ENCODE measurements around the gene PINLYP. TPM values are rescaled to one million over a fixed set of nuclear protein-coding genes. Genes with fewer than 3 reads are reported as not detected.
A peak's percentile ranks its signal among the peaks of the same experiment; 100 is the strongest.

PINLYP gene
- total RNA-seq, 1 donor, result 0.72 TPM

DNA sequence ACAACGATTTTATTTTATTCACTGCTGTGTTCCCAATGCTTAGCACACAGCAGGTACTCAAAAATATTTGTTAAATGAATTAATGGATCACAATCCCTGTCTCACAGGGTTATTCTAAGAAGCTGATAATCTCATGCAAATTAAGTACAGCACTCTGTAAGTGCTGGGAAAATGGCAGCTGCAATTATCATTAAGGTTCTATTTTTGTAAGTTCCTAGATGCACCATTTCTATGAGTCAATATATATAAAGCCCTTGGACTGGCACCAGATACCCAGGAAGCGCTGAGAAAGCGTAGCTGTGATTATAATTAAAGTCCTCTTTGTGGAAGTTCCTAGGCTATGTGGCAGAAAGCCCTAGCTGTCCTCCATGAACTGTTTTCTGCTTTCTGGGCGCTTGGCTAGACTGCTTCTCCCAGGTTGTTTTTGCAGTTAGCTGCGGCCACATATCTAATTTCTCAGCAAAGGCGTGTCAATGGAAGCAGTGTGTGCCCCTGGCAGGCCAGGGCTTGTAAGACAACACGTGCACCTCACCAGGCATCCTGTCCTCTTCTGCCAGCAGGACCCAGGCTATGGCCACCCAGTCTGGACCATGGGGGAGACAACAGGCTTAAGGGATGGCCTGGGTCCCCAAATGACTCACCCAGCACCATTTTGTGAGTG, 31.1 kb downstream of the PINLYP start:
- Histone ChIP-seq H3K9me3 (ENCODE audit: low read depth, low read length) (no peaks in the 10 kb centered on the region), H3K36me3 (ENCODE audit: insufficient read depth, low read length) (peaks cover 10% of the 10 kb centered on the region), H2AFZ (ENCODE audit: low read length) (no peak overlapping the region), H3K4me3 (ENCODE audit: insufficient read depth, low read length) (no peak overlapping the region), H3K27ac (ENCODE audit: low read depth, low read length) (no peak overlapping the region), H3K27me3 (ENCODE audit: insufficient read depth, low read length) (no peaks in the 10 kb centered on the region), H4K20me1 (ENCODE audit: insufficient read depth, low read length) (peaks cover 14% of the 10 kb centered on the region), H3K79me2 (ENCODE audit: insufficient read depth, low read length) (peaks cover 16% of the 10 kb centered on the region), H3K4me1 (ENCODE audit: insufficient read depth, low read length) (no peaks in the 10 kb centered on the region), H3K4me2 (ENCODE audit: insufficient read depth, low read length) (no peak overlapping the region)
- DNase-seq (ENCODE audit: insufficient read length, low spot score, missing footprints), result peak; percentile 34
- TF ChIP-seq CTCF (IDR thresholded peaks at IDR 0.05; ENCODE audit: extremely low read depth, low read depth, low read length), result no peak

DNA sequence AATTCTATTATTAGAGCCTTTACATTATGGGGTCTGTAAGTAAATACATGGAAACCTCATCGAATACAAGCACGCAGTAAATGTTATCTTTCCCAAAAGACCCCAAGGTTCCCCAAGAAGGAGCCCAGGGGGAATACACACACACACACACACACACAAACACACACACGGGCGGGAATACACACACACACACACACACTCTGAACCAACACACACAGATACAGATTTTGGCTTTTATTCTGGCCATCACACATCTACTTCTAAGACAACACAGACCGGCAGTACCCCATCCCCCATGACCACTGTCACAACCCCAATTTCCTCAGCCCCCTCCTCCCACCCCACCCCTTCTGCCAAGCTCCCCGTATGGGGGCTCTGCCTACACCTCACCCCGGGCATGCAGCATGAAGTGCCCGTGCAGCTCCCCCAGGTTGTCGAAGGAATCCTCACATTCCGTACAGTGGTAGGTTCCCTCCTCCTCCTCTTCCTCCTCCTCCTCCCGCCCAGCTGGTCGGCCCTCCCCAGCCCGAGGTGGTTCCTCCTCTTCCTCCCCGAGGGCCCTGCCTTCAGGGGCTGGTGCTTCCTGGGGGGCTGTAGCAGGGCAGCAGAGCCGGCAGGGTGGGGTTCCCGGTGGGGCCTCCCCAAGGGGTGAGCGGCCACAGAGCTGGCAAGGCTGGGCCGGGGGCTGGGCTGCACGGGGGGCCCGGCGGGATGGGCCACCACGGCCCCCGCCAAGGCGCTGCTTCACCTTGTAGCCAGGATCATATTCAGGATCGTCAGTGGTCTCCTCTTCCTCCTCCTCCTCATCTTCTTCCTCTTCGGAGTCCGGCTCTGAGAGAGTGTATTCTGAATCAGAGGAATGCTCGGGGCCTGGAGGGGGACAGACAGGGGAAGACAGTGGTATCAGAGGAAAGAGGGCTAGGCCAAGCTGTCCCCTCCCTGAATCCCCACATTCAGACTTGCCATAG, 31.9 kb downstream of the PINLYP start:
- TF ChIP-seq CTCF (IDR thresholded peaks at IDR 0.05; ENCODE audit: extremely low read depth, low read depth, low read length), result no peak
- no peak overlapping the region for H2AFZ ChIP-seq (ENCODE audit: low read length)
- peaks cover 14% of the 10 kb centered on the region for H4K20me1 ChIP-seq (ENCODE audit: insufficient read depth, low read length)
- H3K4me1 ChIP-seq (ENCODE audit: insufficient read depth, low read length), result no peaks in the 10 kb centered on the region
- H3K27ac ChIP-seq (ENCODE audit: low read depth, low read length), result no peak overlapping the region
- no peaks in the 10 kb centered on the region for H3K27me3 ChIP-seq (ENCODE audit: insufficient read depth, low read length)
- no peak overlapping the region for H3K4me2 ChIP-seq (ENCODE audit: insufficient read depth, low read length)
- DNase-seq (ENCODE audit: insufficient read length, low spot score, missing footprints), result peak; percentile 25
- peaks cover 24% of the 10 kb centered on the region for H3K79me2 ChIP-seq (ENCODE audit: insufficient read depth, low read length)
- H3K36me3 ChIP-seq (ENCODE audit: insufficient read depth, low read length), result peaks cover 17% of the 10 kb centered on the region
- no peaks in the 10 kb centered on the region for H3K9me3 ChIP-seq (ENCODE audit: low read depth, low read length)
- H3K4me3 ChIP-seq (ENCODE audit: insufficient read depth, low read length), result no peak overlapping the region

DNA sequence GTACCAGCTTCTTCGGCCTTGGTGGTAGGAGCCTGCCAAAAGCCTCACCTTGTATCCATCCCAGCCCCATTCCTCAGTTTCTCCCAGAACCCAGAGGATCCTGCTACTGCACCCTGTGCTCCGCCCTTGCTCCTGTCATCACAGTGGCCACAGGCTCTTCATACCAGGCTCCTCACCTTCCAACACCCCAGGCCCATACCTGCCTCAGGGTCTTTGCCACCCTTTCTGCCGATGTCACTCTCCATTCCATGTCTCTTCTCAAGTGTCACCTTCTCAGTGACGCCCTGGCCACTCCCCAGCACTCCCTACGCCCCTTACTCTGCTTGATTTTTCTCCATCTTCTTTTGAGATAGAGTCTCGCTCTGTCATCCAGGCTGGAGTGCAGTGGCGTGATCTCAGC, 34.3 kb downstream of the PINLYP start:
- Histone ChIP-seq H3K36me3 (ENCODE audit: insufficient read depth, low read length) (peaks cover 23% of the 10 kb centered on the region), H3K4me2 (ENCODE audit: insufficient read depth, low read length) (no peak overlapping the region), H3K9me3 (ENCODE audit: low read depth, low read length) (no peaks in the 10 kb centered on the region), H3K4me1 (ENCODE audit: insufficient read depth, low read length) (no peaks in the 10 kb centered on the region), H4K20me1 (ENCODE audit: insufficient read depth, low read length) (peaks cover 14% of the 10 kb centered on the region), H3K27ac (ENCODE audit: low read depth, low read length) (no peak overlapping the region), H3K4me3 (ENCODE audit: insufficient read depth, low read length) (no peak overlapping the region), H3K79me2 (ENCODE audit: insufficient read depth, low read length) (peaks cover 36% of the 10 kb centered on the region), H2AFZ (ENCODE audit: low read length) (no peak overlapping the region), H3K27me3 (ENCODE audit: insufficient read depth, low read length) (no peaks in the 10 kb centered on the region)
- DNase-seq (ENCODE audit: insufficient read length, low spot score, missing footprints), result peak; percentile 54
- TF ChIP-seq CTCF (IDR thresholded peaks at IDR 0.05; ENCODE audit: extremely low read depth, low read depth, low read length), result no peak

- Histone ChIP-seq H3K27me3 (ENCODE audit: insufficient read depth, low read length) (no peaks in the 10 kb centered on the region), H3K4me2 (ENCODE audit: insufficient read depth, low read length) (no peak overlapping the region), H3K79me2 (ENCODE audit: insufficient read depth, low read length) (peaks cover 42% of the 10 kb centered on the region), H4K20me1 (ENCODE audit: insufficient read depth, low read length) (peaks cover 14% of the 10 kb centered on the region), H3K27ac (ENCODE audit: low read depth, low read length) (no peak overlapping the region), H2AFZ (ENCODE audit: low read length) (no peak overlapping the region), H3K4me1 (ENCODE audit: insufficient read depth, low read length) (no peaks in the 10 kb centered on the region), H3K4me3 (ENCODE audit: insufficient read depth, low read length) (no peak overlapping the region), H3K36me3 (ENCODE audit: insufficient read depth, low read length) (peaks cover 23% of the 10 kb centered on the region), H3K9me3 (ENCODE audit: low read depth, low read length) (no peaks in the 10 kb centered on the region)
- no peak for TF ChIP-seq CTCF (IDR thresholded peaks at IDR 0.05; ENCODE audit: extremely low read depth, low read depth, low read length)
- peak; percentile 75 for DNase-seq (ENCODE audit: insufficient read length, low spot score, missing footprints)
Observed at GRCh38 chr19:43610493-43610892, 34.9 kb downstream of the PINLYP start.

Data from osteoblast (primary cell).